Gastrocnemius medialis (tissue), 4 donors: ENCODE data around the gene ADGRF3.

ENCODE experiments used
- POLR2A ChIP-seq, 2 donors: fragments of 450-650 bp; IDR thresholded peaks; one replicate each; pipeline ENCODE4 v1.6.1; 2017; ENCODE audit warnings: antibody characterized with exemption in 2 of 2, mild to moderate bottlenecking in 2 of 2, moderate library complexity in 2 of 2
- TF ChIP-seq, protein P1 (sequence below), 5 experiments: fragments of 450-650 bp in 3 of 5; fragments of 200-600 bp in 2 of 5; sonication (generic) in 2 of 5; IDR thresholded peaks in 4 of 5; conservative IDR thresholded peaks in 1 of 5; 1 replicate in 4 of 5; 2 replicates in 1 of 5; pipeline ENCODE4 v1.5.1; 2016 to 2019; ENCODE audit warnings: antibody characterized with exemption in 5 of 5, mild to moderate bottlenecking in 3 of 5, moderate library complexity in 3 of 5

GRCh38 chr2:26366957-26367356, 20.4 kb upstream of the ADGRF3 start:
- TF ChIP-seq, protein P1, sequence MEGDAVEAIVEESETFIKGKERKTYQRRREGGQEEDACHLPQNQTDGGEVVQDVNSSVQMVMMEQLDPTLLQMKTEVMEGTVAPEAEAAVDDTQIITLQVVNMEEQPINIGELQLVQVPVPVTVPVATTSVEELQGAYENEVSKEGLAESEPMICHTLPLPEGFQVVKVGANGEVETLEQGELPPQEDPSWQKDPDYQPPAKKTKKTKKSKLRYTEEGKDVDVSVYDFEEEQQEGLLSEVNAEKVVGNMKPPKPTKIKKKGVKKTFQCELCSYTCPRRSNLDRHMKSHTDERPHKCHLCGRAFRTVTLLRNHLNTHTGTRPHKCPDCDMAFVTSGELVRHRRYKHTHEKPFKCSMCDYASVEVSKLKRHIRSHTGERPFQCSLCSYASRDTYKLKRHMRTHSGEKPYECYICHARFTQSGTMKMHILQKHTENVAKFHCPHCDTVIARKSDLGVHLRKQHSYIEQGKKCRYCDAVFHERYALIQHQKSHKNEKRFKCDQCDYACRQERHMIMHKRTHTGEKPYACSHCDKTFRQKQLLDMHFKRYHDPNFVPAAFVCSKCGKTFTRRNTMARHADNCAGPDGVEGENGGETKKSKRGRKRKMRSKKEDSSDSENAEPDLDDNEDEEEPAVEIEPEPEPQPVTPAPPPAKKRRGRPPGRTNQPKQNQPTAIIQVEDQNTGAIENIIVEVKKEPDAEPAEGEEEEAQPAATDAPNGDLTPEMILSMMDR (IDR thresholded peaks at IDR 0.05 in 4 of 5, conservative IDR thresholded peaks at IDR 0.05 in 1 of 5): no peak
- TF ChIP-seq POLR2A (IDR thresholded peaks at IDR 0.05): no peak
